ENCODE measurements around the gene HAAO. TPM values are rescaled to one million over a fixed set of nuclear protein-coding genes. Genes with fewer than 3 reads are reported as not detected.

HAAO gene
- total and polyA plus RNA-seq, 2 donors from 2014 or later = 16.2 to 57.2 TPM

DNA sequence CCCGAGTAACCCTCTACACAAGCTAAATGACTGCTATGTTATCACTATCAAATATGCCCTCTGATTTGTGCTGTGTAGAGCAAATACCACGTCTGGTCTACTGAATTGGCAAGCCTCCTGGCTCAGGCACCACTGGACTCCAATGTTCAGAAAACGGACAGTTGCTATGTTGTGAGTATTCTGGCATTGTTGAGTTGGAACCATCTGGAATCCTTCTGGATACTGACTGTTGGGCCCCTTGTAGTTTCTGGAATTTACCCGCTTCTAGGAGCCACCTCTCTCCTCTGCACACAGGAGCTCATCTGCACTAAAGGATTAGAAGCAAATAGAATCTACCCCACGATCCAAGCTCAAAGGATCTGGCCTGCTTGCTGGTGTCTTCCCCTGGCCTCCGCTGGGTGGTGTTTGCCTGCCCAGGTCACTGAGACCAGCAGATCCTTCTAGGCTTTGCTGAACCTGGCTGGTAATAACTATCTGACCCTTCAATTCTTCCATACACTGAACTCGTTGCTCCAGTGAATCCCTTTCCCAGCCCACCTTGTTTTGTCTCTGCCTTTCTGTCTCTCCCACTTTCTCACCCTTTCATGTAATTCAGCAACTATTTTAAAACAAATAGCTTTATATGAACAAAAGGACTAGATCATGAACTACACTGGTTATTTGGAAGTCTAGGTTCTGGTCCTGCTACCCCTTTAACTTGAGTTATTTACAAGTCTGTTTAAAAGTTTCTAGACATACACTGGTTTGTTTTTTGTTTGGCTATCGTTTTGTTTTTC lies 2.1 kb upstream of the HAAO start:
- DNase-seq (peak in 2 of 5 donors; percentile 34 to 66), FAIRE-seq (no peak)
- peak overlapping the region in 1 of 3 donors; percentile 92 for H3K9ac ChIP-seq (ENCODE audit: low read length in 3 of 3)
- peak overlapping the region; percentile 24 to 30 for H3K27ac ChIP-seq (ENCODE audit: low read depth in 2 of 2, low read length in 2 of 2)
- no peaks in the 10 kb centered on the region for H3K27me3 ChIP-seq (ENCODE audit: control insufficient read depth, insufficient read depth, low read length)
- H3K36me3 ChIP-seq (ENCODE audit: control insufficient read depth in 2 of 3, insufficient read depth in 3 of 3, low read length in 3 of 3) = peaks cover 0 to 7% (median 0%) of the 10 kb centered on the region in 3 donors
- H3K4me1 ChIP-seq (ENCODE audit: control insufficient read depth in 2 of 3, insufficient read depth in 2 of 3, low read depth in 1 of 3, low read length in 3 of 3) = peaks cover 3 to 13% (median 6%) of the 10 kb centered on the region in 3 donors
- H3K9me3 ChIP-seq (ENCODE audit: control insufficient read depth in 2 of 3, insufficient read depth in 1 of 3, low read length in 3 of 3) = no peaks in the 10 kb centered on the region
- H3K4me3 ChIP-seq (ENCODE audit: low read length in 3 of 3) = peak overlapping the region; percentile 37 to 86 (median 76)
- TF ChIP-seq, protein P1, sequence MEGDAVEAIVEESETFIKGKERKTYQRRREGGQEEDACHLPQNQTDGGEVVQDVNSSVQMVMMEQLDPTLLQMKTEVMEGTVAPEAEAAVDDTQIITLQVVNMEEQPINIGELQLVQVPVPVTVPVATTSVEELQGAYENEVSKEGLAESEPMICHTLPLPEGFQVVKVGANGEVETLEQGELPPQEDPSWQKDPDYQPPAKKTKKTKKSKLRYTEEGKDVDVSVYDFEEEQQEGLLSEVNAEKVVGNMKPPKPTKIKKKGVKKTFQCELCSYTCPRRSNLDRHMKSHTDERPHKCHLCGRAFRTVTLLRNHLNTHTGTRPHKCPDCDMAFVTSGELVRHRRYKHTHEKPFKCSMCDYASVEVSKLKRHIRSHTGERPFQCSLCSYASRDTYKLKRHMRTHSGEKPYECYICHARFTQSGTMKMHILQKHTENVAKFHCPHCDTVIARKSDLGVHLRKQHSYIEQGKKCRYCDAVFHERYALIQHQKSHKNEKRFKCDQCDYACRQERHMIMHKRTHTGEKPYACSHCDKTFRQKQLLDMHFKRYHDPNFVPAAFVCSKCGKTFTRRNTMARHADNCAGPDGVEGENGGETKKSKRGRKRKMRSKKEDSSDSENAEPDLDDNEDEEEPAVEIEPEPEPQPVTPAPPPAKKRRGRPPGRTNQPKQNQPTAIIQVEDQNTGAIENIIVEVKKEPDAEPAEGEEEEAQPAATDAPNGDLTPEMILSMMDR (IDR thresholded peaks at IDR 0.05; ENCODE audit: borderline replicate concordance, extremely low read depth, insufficient read depth) = peak; percentile 21
- intact Hi-C loops (cut with DNase I) = no loop called here

DNA sequence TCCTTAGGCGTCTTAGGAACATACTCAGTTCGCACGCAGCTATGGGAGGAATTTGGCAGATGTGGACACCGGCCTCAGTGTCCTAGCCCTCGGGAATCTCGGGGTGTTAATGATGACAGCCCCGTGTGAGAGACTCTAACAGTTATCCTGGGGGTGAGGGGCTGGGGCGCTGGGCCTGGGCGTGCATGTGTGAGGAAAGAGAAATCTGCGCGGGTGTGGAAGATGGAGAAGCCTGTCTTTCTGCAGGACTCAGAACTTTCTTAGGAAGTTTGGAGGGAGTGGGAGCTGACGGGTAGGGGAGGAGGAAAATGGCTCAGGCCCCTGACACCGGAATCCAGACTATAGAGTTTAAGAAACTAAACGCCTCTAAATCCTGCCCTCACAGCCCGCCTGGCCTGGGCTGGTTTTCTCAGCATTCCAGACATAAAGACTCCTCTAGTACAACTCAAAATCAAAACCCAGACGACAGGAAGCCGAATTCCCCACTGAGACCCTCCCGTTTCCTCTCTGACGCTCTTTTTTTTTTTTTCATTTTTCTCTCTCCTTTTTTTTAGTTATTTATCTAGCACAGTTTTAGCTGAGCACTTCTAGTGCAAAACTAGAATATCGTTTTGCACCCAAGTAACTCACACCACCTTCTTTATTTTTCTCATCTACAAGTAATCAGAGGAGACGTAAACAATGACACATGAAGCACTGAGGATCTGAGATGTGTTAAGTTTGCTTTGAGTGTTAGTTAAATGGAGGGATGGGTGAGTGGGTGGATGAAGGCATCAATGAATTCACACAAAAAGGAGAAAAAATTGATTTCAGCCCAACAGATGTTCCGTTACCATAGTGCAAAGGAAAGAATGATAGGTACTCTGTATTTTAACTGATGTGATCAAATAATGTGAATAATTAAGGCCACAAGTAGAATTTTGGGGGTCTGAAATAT lies 1.2 kb upstream of the HAAO start:
- Histone ChIP-seq H3K4me3 (ENCODE audit: low read length in 3 of 3) (peak overlapping the region; percentile 62 to 86 (median 76)), H3K27ac (ENCODE audit: low read depth in 2 of 2, low read length in 2 of 2) (peak overlapping the region; percentile 93 to 95), H3K36me3 (ENCODE audit: control insufficient read depth in 2 of 3, insufficient read depth in 3 of 3, low read length in 3 of 3) (peaks cover 0 to 7% (median 0%) of the 10 kb centered on the region in 3 donors), H3K9me3 (ENCODE audit: control insufficient read depth in 2 of 3, insufficient read depth in 1 of 3, low read length in 3 of 3) (no peaks in the 10 kb centered on the region), H3K9ac (ENCODE audit: low read length in 3 of 3) (peak overlapping the region; percentile 43 to 92 (median 87)), H3K27me3 (ENCODE audit: control insufficient read depth, insufficient read depth, low read length) (no peaks in the 10 kb centered on the region), H3K4me1 (ENCODE audit: control insufficient read depth in 2 of 3, insufficient read depth in 2 of 3, low read depth in 1 of 3, low read length in 3 of 3) (peaks cover 3 to 17% (median 12%) of the 10 kb centered on the region in 3 donors)
- intact Hi-C loops (cut with DNase I) = no loop called here
- no peak for FAIRE-seq
- TF ChIP-seq, protein P1 (IDR thresholded peaks at IDR 0.05; ENCODE audit: borderline replicate concordance, extremely low read depth, insufficient read depth) = no peak
- peak in 4 of 5 donors; percentile 67 to 90 (median 72) for DNase-seq

DNA sequence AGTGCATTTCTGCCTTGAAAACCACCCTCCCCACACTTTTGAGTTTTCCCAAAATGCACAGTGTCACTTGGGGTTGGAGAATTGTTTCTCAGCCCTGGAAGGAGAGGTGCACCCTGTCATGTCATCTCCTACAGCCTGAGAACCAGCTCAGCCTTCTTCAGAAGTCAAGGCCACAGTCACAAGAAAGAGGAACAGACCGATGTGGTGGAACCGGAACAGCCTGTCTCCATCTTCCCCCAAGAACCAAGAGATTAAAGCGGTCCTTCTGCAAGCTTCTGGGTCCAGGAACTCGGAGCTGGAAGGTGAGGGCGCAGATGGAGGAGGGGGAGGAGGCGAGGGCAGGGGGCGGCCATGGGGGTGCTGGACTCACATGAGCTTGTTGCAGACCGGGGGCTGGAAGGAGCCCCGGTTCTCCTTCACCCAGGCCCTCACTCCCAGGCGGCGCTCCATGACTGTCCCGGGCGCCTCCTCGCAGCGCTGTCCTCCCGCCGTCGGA lies 248 bp downstream of the HAAO start:
- Histone ChIP-seq H3K27ac (ENCODE audit: low read depth in 2 of 2, low read length in 2 of 2) (peak overlapping the region; percentile 93 to 95), H3K27me3 (ENCODE audit: control insufficient read depth, insufficient read depth, low read length) (no peaks in the 10 kb centered on the region), H3K4me3 (ENCODE audit: low read length in 3 of 3) (peak overlapping the region; percentile 66 to 86 (median 78)), H3K4me1 (ENCODE audit: control insufficient read depth in 2 of 3, insufficient read depth in 2 of 3, low read depth in 1 of 3, low read length in 3 of 3) (peaks cover 3 to 21% (median 18%) of the 10 kb centered on the region in 3 donors), H3K36me3 (ENCODE audit: control insufficient read depth in 2 of 3, insufficient read depth in 3 of 3, low read length in 3 of 3) (peaks cover 0 to 7% (median 0%) of the 10 kb centered on the region in 3 donors), H3K9me3 (ENCODE audit: control insufficient read depth in 2 of 3, insufficient read depth in 1 of 3, low read length in 3 of 3) (no peaks in the 10 kb centered on the region), H3K9ac (ENCODE audit: low read length in 3 of 3) (peak overlapping the region; percentile 37 to 92 (median 79))
- intact Hi-C loops (cut with DNase I) = no loop called here
- TF ChIP-seq, protein P1 (IDR thresholded peaks at IDR 0.05; ENCODE audit: borderline replicate concordance, extremely low read depth, insufficient read depth) = no peak
- DNase-seq (peak in 1 of 5 donors; percentile 24), FAIRE-seq (no peak)
